ENCODE data around the gene ZNF407.

ZNF407 gene

DNA sequence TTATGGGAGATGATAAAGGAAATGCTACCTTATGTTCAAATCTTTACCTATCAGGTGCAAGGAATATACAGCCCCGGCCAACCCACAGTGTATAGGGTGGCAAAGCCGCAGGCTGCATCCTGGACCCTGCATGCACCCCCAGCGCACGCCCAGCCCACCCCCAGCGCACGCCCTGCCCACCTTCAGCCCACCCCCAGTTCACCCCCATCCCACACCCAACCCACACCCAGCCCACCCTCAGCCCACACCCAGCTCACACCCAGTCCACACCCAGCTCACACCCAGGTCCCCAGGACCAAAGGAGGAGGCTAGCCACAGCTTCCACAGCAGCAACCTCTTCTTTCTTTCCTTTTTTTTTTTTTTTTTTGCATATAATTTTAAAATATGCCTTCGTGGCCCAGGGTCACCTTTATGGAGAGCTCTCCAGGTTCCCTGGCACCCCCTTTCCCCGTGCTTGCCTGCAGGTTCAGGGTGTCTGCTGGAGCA lies 490.4 kb downstream of the ZNF407 start:
- ChIA-PET CTCF (no interaction called here), POLR2A (no interaction called here)
- TF ChIP-seq, protein P1, sequence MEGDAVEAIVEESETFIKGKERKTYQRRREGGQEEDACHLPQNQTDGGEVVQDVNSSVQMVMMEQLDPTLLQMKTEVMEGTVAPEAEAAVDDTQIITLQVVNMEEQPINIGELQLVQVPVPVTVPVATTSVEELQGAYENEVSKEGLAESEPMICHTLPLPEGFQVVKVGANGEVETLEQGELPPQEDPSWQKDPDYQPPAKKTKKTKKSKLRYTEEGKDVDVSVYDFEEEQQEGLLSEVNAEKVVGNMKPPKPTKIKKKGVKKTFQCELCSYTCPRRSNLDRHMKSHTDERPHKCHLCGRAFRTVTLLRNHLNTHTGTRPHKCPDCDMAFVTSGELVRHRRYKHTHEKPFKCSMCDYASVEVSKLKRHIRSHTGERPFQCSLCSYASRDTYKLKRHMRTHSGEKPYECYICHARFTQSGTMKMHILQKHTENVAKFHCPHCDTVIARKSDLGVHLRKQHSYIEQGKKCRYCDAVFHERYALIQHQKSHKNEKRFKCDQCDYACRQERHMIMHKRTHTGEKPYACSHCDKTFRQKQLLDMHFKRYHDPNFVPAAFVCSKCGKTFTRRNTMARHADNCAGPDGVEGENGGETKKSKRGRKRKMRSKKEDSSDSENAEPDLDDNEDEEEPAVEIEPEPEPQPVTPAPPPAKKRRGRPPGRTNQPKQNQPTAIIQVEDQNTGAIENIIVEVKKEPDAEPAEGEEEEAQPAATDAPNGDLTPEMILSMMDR (IDR thresholded peaks at IDR 0.05; ENCODE audit: control extremely low read depth, extremely low read depth, low read depth, missing control alignments): no peak
- DNase-seq (ENCODE audit: extremely low spot score): no peak

- ChIA-PET CTCF (no interaction called here), POLR2A (no interaction called here)
- TF ChIP-seq, protein P1 (IDR thresholded peaks at IDR 0.05; ENCODE audit: control extremely low read depth, extremely low read depth, low read depth, missing control alignments): no peak
- DNase-seq (ENCODE audit: extremely low spot score): no peak
Observed at GRCh38 chr18:75088622-75089211, 491.0 kb downstream of the ZNF407 start.

GRCh38 chr18:75089748-75090327 lies 492.2 kb downstream of the ZNF407 start:
- CTCF ChIA-PET: no interaction called here
- POLR2A ChIA-PET: no interaction called here
- TF ChIP-seq, protein P1 (IDR thresholded peaks at IDR 0.05; ENCODE audit: control extremely low read depth, extremely low read depth, low read depth, missing control alignments): no peak
- DNase-seq (ENCODE audit: extremely low spot score): no peak

GRCh38 chr18:75090336-75090735 lies 492.7 kb downstream of the ZNF407 start:
- POLR2A ChIA-PET: no interaction called here
- CTCF ChIA-PET: no interaction called here
- TF ChIP-seq, protein P1 (IDR thresholded peaks at IDR 0.05; ENCODE audit: control extremely low read depth, extremely low read depth, low read depth, missing control alignments): no peak
- DNase-seq (ENCODE audit: extremely low spot score): no peak

GRCh38 chr18:75097491-75098225 lies 500.0 kb downstream of the ZNF407 start:
- ChIA-PET POLR2A (no interaction called here), CTCF (interaction anchor here (1.2 kb wide), 1 partner anchor 16 kb away, joined by 3 read pairs; no protein-coding TSS in a partner anchor)
- DNase-seq (ENCODE audit: extremely low spot score): no peak
- TF ChIP-seq, protein P1 (IDR thresholded peaks at IDR 0.05; ENCODE audit: control extremely low read depth, extremely low read depth, low read depth, missing control alignments): no peak

- no peak for DNase-seq (ENCODE audit: extremely low spot score)
- ChIA-PET POLR2A (no interaction called here), CTCF (no interaction called here)
- TF ChIP-seq, protein P1 (IDR thresholded peaks at IDR 0.05; ENCODE audit: control extremely low read depth, extremely low read depth, low read depth, missing control alignments): no peak
Observed at GRCh38 chr18:75100832-75101630, 503.4 kb downstream of the ZNF407 start.

Measured in GM10248 (cell line).